ENCODE measurements around the gene FBXW7. TPM values are rescaled to one million over a fixed set of nuclear protein-coding genes. Genes with fewer than 3 reads are reported as not detected.

FBXW7 gene
- total RNA-seq, 3 donors from 2014 or later: 55.7 to 247 (median 117) TPM

- no peaks in the 10 kb centered on the region for H3K27me3 ChIP-seq
- no peaks in the 10 kb centered on the region for H3K9me3 ChIP-seq
- no peak overlapping the region for H3K4me3 ChIP-seq
- H3K27ac ChIP-seq: no peak overlapping the region
- intact Hi-C loops (cut with DNase I; ENCODE audit: low total_unique reads): no loop called here
- no peaks in the 10 kb centered on the region for H3K36me3 ChIP-seq
- peaks cover 0 to 4% of the 10 kb centered on the region in 2 donors for H3K4me1 ChIP-seq
- TF ChIP-seq POLR2A (IDR thresholded peaks at IDR 0.05) (no peak), POLR2AphosphoS5 (IDR thresholded peaks at IDR 0.05) (no peak), CTCF (IDR thresholded peaks at IDR 0.05) (no peak)
- DNase-seq (ENCODE audit: low spot score in 2 of 2): no peak
Measured at GRCh38 chr4:152488246-152488645, 47.6 kb downstream of the FBXW7 start.

GRCh38 chr4:152486429-152487389 lies 49.2 kb downstream of the FBXW7 start:
- no peaks in the 10 kb centered on the region for H3K27me3 ChIP-seq
- H3K4me1 ChIP-seq: peaks cover 0 to 4% of the 10 kb centered on the region in 2 donors
- no peak for DNase-seq (ENCODE audit: low spot score in 2 of 2)
- TF ChIP-seq POLR2A (IDR thresholded peaks at IDR 0.05) (no peak), POLR2AphosphoS5 (IDR thresholded peaks at IDR 0.05) (no peak), CTCF (IDR thresholded peaks at IDR 0.05) (no peak)
- H3K36me3 ChIP-seq: no peaks in the 10 kb centered on the region
- no peak overlapping the region for H3K4me3 ChIP-seq
- H3K9me3 ChIP-seq: no peaks in the 10 kb centered on the region
- intact Hi-C loops (cut with DNase I; ENCODE audit: low total_unique reads): no loop called here
- H3K27ac ChIP-seq: no peak overlapping the region

GRCh38 chr4:152485726-152486276 lies 50.1 kb downstream of the FBXW7 start:
- Histone ChIP-seq H3K27ac (no peak overlapping the region), H3K4me1 (peaks cover 0 to 4% of the 10 kb centered on the region in 2 donors), H3K4me3 (no peak overlapping the region), H3K27me3 (no peaks in the 10 kb centered on the region), H3K9me3 (no peaks in the 10 kb centered on the region), H3K36me3 (no peaks in the 10 kb centered on the region)
- intact Hi-C loops (cut with DNase I; ENCODE audit: low total_unique reads): no loop called here
- DNase-seq (ENCODE audit: low spot score in 2 of 2): no peak
- TF ChIP-seq CTCF (IDR thresholded peaks at IDR 0.05) (no peak), POLR2A (IDR thresholded peaks at IDR 0.05) (no peak), POLR2AphosphoS5 (IDR thresholded peaks at IDR 0.05) (no peak)

- H3K36me3 ChIP-seq: no peaks in the 10 kb centered on the region
- no peak for TF ChIP-seq CTCF (IDR thresholded peaks at IDR 0.05)
- no peak for TF ChIP-seq POLR2A (IDR thresholded peaks at IDR 0.05)
- H3K9me3 ChIP-seq: no peaks in the 10 kb centered on the region
- H3K27me3 ChIP-seq: no peaks in the 10 kb centered on the region
- no peak overlapping the region for H3K27ac ChIP-seq
- intact Hi-C loops (cut with DNase I; ENCODE audit: low total_unique reads): no loop called here
- no peak for DNase-seq (ENCODE audit: low spot score in 2 of 2)
- no peak overlapping the region for H3K4me3 ChIP-seq
- H3K4me1 ChIP-seq: peaks cover 0 to 4% of the 10 kb centered on the region in 2 donors
Measured at GRCh38 chr4:152482211-152482610, 53.7 kb downstream of the FBXW7 start.

- no peak overlapping the region for H3K27ac ChIP-seq
- intact Hi-C loops (cut with DNase I; ENCODE audit: low total_unique reads): no loop called here
- H3K4me1 ChIP-seq: no peaks in the 10 kb centered on the region
- no peaks in the 10 kb centered on the region for H3K36me3 ChIP-seq
- TF ChIP-seq POLR2A (IDR thresholded peaks at IDR 0.05) (no peak), POLR2AphosphoS5 (IDR thresholded peaks at IDR 0.05) (no peak), CTCF (IDR thresholded peaks at IDR 0.05) (no peak)
- no peaks in the 10 kb centered on the region for H3K9me3 ChIP-seq
- DNase-seq (ENCODE audit: low spot score in 2 of 2): no peak
- no peaks in the 10 kb centered on the region for H3K27me3 ChIP-seq
- H3K4me3 ChIP-seq: no peak overlapping the region
Measured at GRCh38 chr4:152480901-152481300, 55.0 kb downstream of the FBXW7 start.

Data from breast epithelium (tissue), 4 donors.